ENCODE results near the gene ZCCHC8. TPM values are rescaled to one million over a fixed set of nuclear protein-coding genes. Genes with fewer than 3 reads are reported as not detected.

The ZCCHC8 gene
- total and polyA plus RNA-seq, 2 donors (not counting 1 experiment from before 2014, with no cell fraction given): 30.0 to 56.2 TPM

GRCh38 chr12:122505419-122506051 lies 4.8 kb upstream of the ZCCHC8 start:
- 92% methylated on average over 7 of the region's 11 CpGs for WGBS (ENCODE audit: insufficient coverage)

More at GRCh38 chr12:122505419-122506051, 4.8 kb upstream of the ZCCHC8 start:
- Histone ChIP-seq H3K9ac (ENCODE audit: low read length) (no peak overlapping the region), H3K79me2 (ENCODE audit: control insufficient read depth, insufficient read depth, low read length) (peaks cover 23% of the 10 kb centered on the region), H4K20me1 (ENCODE audit: control insufficient read depth, insufficient read depth, low read length, poor library complexity, severe bottlenecking) (peaks cover 23% of the 10 kb centered on the region), H3K27me3 (replicated peaks in 1 of 4; ENCODE audit: control extremely low read depth in 1 of 4, control insufficient read depth in 3 of 4, insufficient read depth in 4 of 4, low read length in 3 of 4) (no peaks in the 10 kb centered on the region), H3K4me2 (replicated peaks; ENCODE audit: low read depth, low read length, poor library complexity, severe bottlenecking) (no peak overlapping the region), H3K27ac (ENCODE audit: low read length in 2 of 2) (no peak overlapping the region), H3K36me3 (replicated peaks in 1 of 2; ENCODE audit: control extremely low read depth in 1 of 2, control insufficient read depth in 1 of 2, extremely low read depth in 1 of 2, insufficient read depth in 2 of 2, low read length in 1 of 2) (peaks cover 4 to 74% of the 10 kb centered on the region in 2 experiments), H3K4me1 (ENCODE audit: control insufficient read depth in 2 of 2, insufficient read depth in 2 of 2, low read length in 2 of 2) (peaks cover 12 to 17% of the 10 kb centered on the region in 2 donors), H3K4me3 (ENCODE audit: control extremely low read depth in 1 of 5, extremely low read depth in 1 of 5, insufficient read depth in 1 of 5, low read depth in 2 of 5, low read length in 4 of 5) (no peak overlapping the region), H2AFZ (ENCODE audit: insufficient read depth, low read depth, low read length, poor library complexity, severe bottlenecking) (no peak overlapping the region), H3K9me3 (ENCODE audit: control extremely low read depth in 1 of 3, control insufficient read depth in 2 of 3, insufficient read depth in 1 of 3, low read length in 2 of 3) (no peaks in the 10 kb centered on the region)
- H3K27ac Mint-ChIP-seq: no peak overlapping the region
- TF ChIP-seq EZH2 (IDR thresholded peaks at IDR 0.05; ENCODE audit: borderline replicate concordance, insufficient read depth, low read depth, low read length, poor library complexity, severe bottlenecking) (no peak), CTCF (IDR thresholded peaks at IDR 0.05) (no peak)
- DNase-seq: no peak
- peaks cover 18% of the 10 kb centered on the region for H3K4me1 Mint-ChIP-seq
- CTCF ChIA-PET: no interaction called here
- POLR2A ChIA-PET: interaction anchor here (0.6 to 0.7 kb wide), 2 partner anchors 19 to 99 kb away, joined by 3 to 4 read pairs; no protein-coding TSS in a partner anchor
- intact Hi-C loops (cut with micrococcal nuclease): loop anchor here (10.0 kb wide), 1 partner anchor 701 kb away; the partner anchor contains the start of gene SETD1B
- H3K9me3 Mint-ChIP-seq (ENCODE audit: insufficient read depth): no peaks in the 10 kb centered on the region
- no peak overlapping the region for H3K4me3 Mint-ChIP-seq
- no peaks in the 10 kb centered on the region for H3K27me3 Mint-ChIP-seq
- no peak for ATAC-seq (ENCODE audit: low read depth)

All from B cell (primary cell).